Stomach (tissue), 9 donors: ENCODE results near the gene TMEM131. TPM values are rescaled to one million over a fixed set of nuclear protein-coding genes. Genes with fewer than 3 reads are reported as not detected.

Experiments used
- DNase-seq, 2 donors: peaks; one replicate each; pipeline versions ENCODE4 v3.0.0 to v3.0.0-alpha.2; 2013 to 2019
- H3K27ac ChIP-seq, 5 donors: fragments of 200-600 bp in 4 of 5; sonication (generic) in 4 of 5; one replicate each; pipeline ENCODE4 v1.5.1; 2013 to 2019; ENCODE audit warnings: mild to moderate bottlenecking in 1 of 5, moderate library complexity in 1 of 5
- H3K27me3 ChIP-seq, 3 donors: fragments of 200-600 bp; sonication (generic); one replicate each; pipeline ENCODE4 v1.5.1; 2017 to 2019; ENCODE audit warnings: mixed run types in 1 of 3
- H3K36me3 ChIP-seq, 4 donors: fragments of 200-600 bp; sonication (generic); 1 replicate in 3 of 4; 2 replicates in 1 of 4; pipeline ENCODE4 v1.5.1; 2016 to 2019
- H3K4me1 ChIP-seq, 4 donors: fragments of 200-600 bp; sonication (generic); one replicate each; pipeline ENCODE4 v1.5.1; 2016 to 2019
- H3K4me3 ChIP-seq, 4 donors: fragments of 200-600 bp; sonication (generic) in 3 of 4; one replicate each; pipeline ENCODE4 v1.5.1; 2016 to 2019; ENCODE audit warnings: mild to moderate bottlenecking in 1 of 4
- H3K9me3 ChIP-seq, 4 donors: fragments of 200-600 bp; sonication (generic); one replicate each; pipeline ENCODE4 v1.5.1; 2016 to 2019
- CTCF ChIP-seq, 7 experiments: fragments of 450-650 bp in 4 of 7; fragments of 200-600 bp in 3 of 7; sonication (generic) in 3 of 7; IDR thresholded peaks; one replicate each; pipeline ENCODE4 v1.5.1; 2016 to 2019; ENCODE audit warnings: antibody characterized with exemption in 7 of 7, control low read depth in 2 of 7, mild to moderate bottlenecking in 1 of 7
- EP300 ChIP-seq: sonication (generic); formaldehyde crosslinking; IDR thresholded peaks from one replicate; pipeline ENCODE4 v1.6.1; 2017; ENCODE audit warnings: antibody characterized with exemption
- POLR2A ChIP-seq, 4 donors: fragments of 450-650 bp; IDR thresholded peaks; one replicate each; pipeline ENCODE4 v1.6.1; 2016; ENCODE audit warnings: antibody characterized with exemption in 4 of 4, control low read depth in 2 of 4, mild to moderate bottlenecking in 1 of 4, moderate library complexity in 1 of 4
- POLR2AphosphoS5 ChIP-seq, 3 donors: sonication (generic); formaldehyde crosslinking; IDR thresholded peaks; one replicate each; pipeline ENCODE4 v1.6.1; 2016; ENCODE audit warnings: antibody characterized with exemption in 3 of 3
- WGBS, 5 donors: extraction: QIAGEN DNeasy Blood & Tissue Kit in 3 of 5; methylation state at CpG; one replicate each; pipeline versions ENCODE4 v1.1.5 to v1.1.7; 2013 to 2018; 5-methylcytosine and 5-hydroxymethylcytosine counted together
- intact Hi-C: fragments of 100-400 bp; cut with DNase I; formaldehyde crosslinking; loops from one replicate; pipeline ENCODE4 v1.15.1; 2023; ENCODE audit warnings: low total_unique reads
- polyA plus RNA-seq, 3 donors: library from polyadenylated mRNA; stranded (reverse); fragments of 200-250 nt; gene quantifications; one replicate each; pipeline ENCODE4 v1.2.3, GENCODE V29; 2013
- total RNA-seq, 5 donors: library from RNA; depleted of rRNA; stranded (reverse); fragments of >200 nt; gene quantifications; one replicate each; pipeline versions ENCODE4 v1.1.0 to v1.2.3, GENCODE V29; 2014 to 2016
- donor health status: healthy with polysubstance abuse.
- donor health status: Bipolar disorder and iron deficiency.
- donor health status: healthy.

TMEM131 gene
- total and polyA plus RNA-seq, 8 donors = 4.4 to 119 (median 43.1) TPM

GRCh38 chr2:97758131-97758705, 237.5 kb downstream of the TMEM131 start:
- 83 to 100% (median 96%) methylated on average over 1 of the region's 1 CpG for WGBS, 5 donors
- Histone ChIP-seq H3K27me3 (no peaks in the 10 kb centered on the region), H3K27ac (peak overlapping the region in 1 of 5 donors; percentile 79), H3K36me3 (peaks cover 42 to 91% (median 89%) of the 10 kb centered on the region in 4 donors), H3K4me1 (peaks cover 20 to 35% (median 29%) of the 10 kb centered on the region in 4 donors), H3K9me3 (no peaks in the 10 kb centered on the region), H3K4me3 (no peak overlapping the region)
- DNase-seq = no peak
- TF ChIP-seq EP300 = no peak
- TF ChIP-seq CTCF (IDR thresholded peaks at IDR 0.05) = no peak
- no peak for TF ChIP-seq POLR2A (IDR thresholded peaks at IDR 0.05)
- TF ChIP-seq POLR2AphosphoS5 (IDR thresholded peaks at IDR 0.05) = no peak
- intact Hi-C loops = no loop called here

- DNase-seq = no peak
- TF ChIP-seq CTCF (IDR thresholded peaks at IDR 0.05) (no peak), POLR2AphosphoS5 (IDR thresholded peaks at IDR 0.05) (no peak), EP300 (no peak), POLR2A (IDR thresholded peaks at IDR 0.05) (no peak)
- WGBS, 5 donors = 92 to 97% (median 94%) methylated on average over 18 of the region's 18 CpGs
Measured at GRCh38 chr2:97757062-97757461, 238.7 kb downstream of the TMEM131 start.

GRCh38 chr2:97755491-97755890, 240.3 kb downstream of the TMEM131 start:
- Histone ChIP-seq H3K27me3 (no peaks in the 10 kb centered on the region), H3K4me3 (no peak overlapping the region), H3K27ac (no peak overlapping the region), H3K4me1 (peaks cover 8 to 35% (median 19%) of the 10 kb centered on the region in 4 donors), H3K36me3 (peaks cover 30 to 75% (median 69%) of the 10 kb centered on the region in 4 donors), H3K9me3 (no peaks in the 10 kb centered on the region)
- 89 to 100% (median 100%) methylated on average over 2 of the region's 2 CpGs for WGBS, 5 donors
- no peak for TF ChIP-seq POLR2A (IDR thresholded peaks at IDR 0.05)
- no peak for TF ChIP-seq POLR2AphosphoS5 (IDR thresholded peaks at IDR 0.05)
- TF ChIP-seq CTCF (IDR thresholded peaks at IDR 0.05) = no peak
- TF ChIP-seq EP300 = no peak
- intact Hi-C loops = no loop called here
- DNase-seq = no peak

More at GRCh38 chr2:97757062-97757461, 238.7 kb downstream of the TMEM131 start:
- Histone ChIP-seq H3K36me3 (peaks cover 42 to 81% (median 77%) of the 10 kb centered on the region in 4 donors), H3K4me1 (peaks cover 20 to 41% (median 29%) of the 10 kb centered on the region in 4 donors), H3K9me3 (no peaks in the 10 kb centered on the region), H3K27me3 (no peaks in the 10 kb centered on the region), H3K27ac (no peak overlapping the region), H3K4me3 (no peak overlapping the region)
- intact Hi-C loops = no loop called here

GRCh38 chr2:97754690-97755346, 240.9 kb downstream of the TMEM131 start:
- Histone ChIP-seq H3K36me3 (peaks cover 26 to 75% (median 65%) of the 10 kb centered on the region in 4 donors), H3K4me3 (no peak overlapping the region), H3K27ac (no peak overlapping the region), H3K9me3 (no peaks in the 10 kb centered on the region), H3K27me3 (no peaks in the 10 kb centered on the region), H3K4me1 (peaks cover 1 to 28% (median 13%) of the 10 kb centered on the region in 4 donors)
- 90 to 93% (median 91%) methylated on average over 12 of the region's 12 CpGs for WGBS, 5 donors
- TF ChIP-seq EP300 (no peak), POLR2A (IDR thresholded peaks at IDR 0.05) (no peak), CTCF (IDR thresholded peaks at IDR 0.05) (no peak), POLR2AphosphoS5 (IDR thresholded peaks at IDR 0.05) (no peak)
- no peak for DNase-seq
- intact Hi-C loops = no loop called here
